Measurements from ENCODE around the gene ARHGAP15. TPM values are rescaled to one million over a fixed set of nuclear protein-coding genes. Genes with fewer than 3 reads are reported as not detected.
"Not testable (repeated sequence)": the region's sequence is repeated elsewhere in the genome, so short reads cannot be mapped to it uniquely, and the experiment has no call there.

Gene ARHGAP15
- total and polyA plus RNA-seq, 5 donors from 2014 or later: 242 to 285 (median 260) TPM

- peaks cover 15 to 56% (median 34%) of the 10 kb centered on the region in 4 donors for H3K4me1 Mint-ChIP-seq
- not testable (repeated sequence) for H3K4me3 ChIP-seq (ENCODE audit: low read depth, low read length); H3K4me1 ChIP-seq (ENCODE audit: control insufficient read depth, insufficient read depth, low read length, poor library complexity, severe bottlenecking); H3K9me3 ChIP-seq (ENCODE audit: control insufficient read depth in 2 of 2, low read length in 2 of 2); H3K27me3 ChIP-seq (ENCODE audit: control insufficient read depth, insufficient read depth, low read length); DNase-seq; H3K27me3 Mint-ChIP-seq; H3K36me3 ChIP-seq (ENCODE audit: control insufficient read depth, insufficient read depth, low read length); H3K27ac Mint-ChIP-seq; ATAC-seq (ENCODE audit: low read depth in 2 of 2); H3K27ac ChIP-seq (ENCODE audit: insufficient read depth, low read length, poor library complexity, severe bottlenecking)
- H3K4me3 Mint-ChIP-seq: peak overlapping the region in 1 of 4 donors; percentile 35
- peaks cover 0 to 11% (median 0%) of the 10 kb centered on the region in 7 donors for H3K9me3 Mint-ChIP-seq
- H3K36me3 Mint-ChIP-seq: peaks cover 33% of the 10 kb centered on the region
Observed at GRCh38 chr2:143541899-143542298, 412.7 kb downstream of the ARHGAP15 start.

GRCh38 chr2:143545059-143545948, 416.1 kb downstream of the ARHGAP15 start:
- peak overlapping the region; percentile 5 to 75 (median 67) for H3K27ac Mint-ChIP-seq
- peaks cover 23 to 45% (median 28%) of the 10 kb centered on the region in 4 donors for H3K4me1 Mint-ChIP-seq
- Histone ChIP-seq H3K4me3 (ENCODE audit: low read depth, low read length) (no peak overlapping the region), H3K27me3 (ENCODE audit: control insufficient read depth, insufficient read depth, low read length) (no peaks in the 10 kb centered on the region), H3K9me3 (ENCODE audit: control insufficient read depth in 2 of 2, low read length in 2 of 2) (no peaks in the 10 kb centered on the region), H3K27ac (ENCODE audit: insufficient read depth, low read length, poor library complexity, severe bottlenecking) (no peak overlapping the region), H3K4me1 (ENCODE audit: control insufficient read depth, insufficient read depth, low read length, poor library complexity, severe bottlenecking) (peaks cover 9% of the 10 kb centered on the region), H3K36me3 (ENCODE audit: control insufficient read depth, insufficient read depth, low read length) (no peaks in the 10 kb centered on the region)
- H3K4me3 Mint-ChIP-seq: peak overlapping the region in 2 of 4 donors; percentile 23 to 63
- H3K36me3 Mint-ChIP-seq: peaks cover 28% of the 10 kb centered on the region
- no peaks in the 10 kb centered on the region for H3K27me3 Mint-ChIP-seq
- ATAC-seq (ENCODE audit: low read depth in 2 of 2) (peak in 1 of 2 donors; percentile 52), DNase-seq (peak in 1 of 3 donors; percentile 46)
- H3K9me3 Mint-ChIP-seq: peaks cover 0 to 4% (median 0%) of the 10 kb centered on the region in 7 donors

GRCh38 chr2:143545949-143546255, 416.7 kb downstream of the ARHGAP15 start:
- no peaks in the 10 kb centered on the region for H3K27me3 ChIP-seq (ENCODE audit: control insufficient read depth, insufficient read depth, low read length)
- H3K36me3 Mint-ChIP-seq: peaks cover 22% of the 10 kb centered on the region
- H3K9me3 ChIP-seq (ENCODE audit: control insufficient read depth in 2 of 2, low read length in 2 of 2): no peaks in the 10 kb centered on the region
- H3K4me3 ChIP-seq (ENCODE audit: low read depth, low read length): no peak overlapping the region
- H3K36me3 ChIP-seq (ENCODE audit: control insufficient read depth, insufficient read depth, low read length): no peaks in the 10 kb centered on the region
- H3K9me3 Mint-ChIP-seq: peaks cover 0 to 3% (median 0%) of the 10 kb centered on the region in 7 donors
- H3K27ac ChIP-seq (ENCODE audit: insufficient read depth, low read length, poor library complexity, severe bottlenecking): no peak overlapping the region
- H3K27me3 Mint-ChIP-seq: no peaks in the 10 kb centered on the region
- no peak for ATAC-seq (ENCODE audit: low read depth in 2 of 2)
- no peak for DNase-seq
- H3K4me1 Mint-ChIP-seq: peaks cover 23 to 41% (median 28%) of the 10 kb centered on the region in 4 donors
- H3K27ac Mint-ChIP-seq: peak overlapping the region in 1 of 3 donors; percentile 67
- H3K4me3 Mint-ChIP-seq: no peak overlapping the region
- peaks cover 9% of the 10 kb centered on the region for H3K4me1 ChIP-seq (ENCODE audit: control insufficient read depth, insufficient read depth, low read length, poor library complexity, severe bottlenecking)

GRCh38 chr2:143548032-143548431, 418.8 kb downstream of the ARHGAP15 start:
- H3K9me3 Mint-ChIP-seq: no peaks in the 10 kb centered on the region

GRCh38 chr2:143550500-143550899, 421.3 kb downstream of the ARHGAP15 start:
- no peaks in the 10 kb centered on the region for H3K27me3 Mint-ChIP-seq
- no peak overlapping the region for H3K27ac ChIP-seq (ENCODE audit: insufficient read depth, low read length, poor library complexity, severe bottlenecking)
- H3K27ac Mint-ChIP-seq: no peak overlapping the region

More at GRCh38 chr2:143548032-143548431, 418.8 kb downstream of the ARHGAP15 start:
- no peak for ATAC-seq (ENCODE audit: low read depth in 2 of 2)
- Histone ChIP-seq H3K9me3 (ENCODE audit: control insufficient read depth in 2 of 2, low read length in 2 of 2) (no peaks in the 10 kb centered on the region), H3K4me1 (ENCODE audit: control insufficient read depth, insufficient read depth, low read length, poor library complexity, severe bottlenecking) (peaks cover 9% of the 10 kb centered on the region), H3K27me3 (ENCODE audit: control insufficient read depth, insufficient read depth, low read length) (no peaks in the 10 kb centered on the region), H3K27ac (ENCODE audit: insufficient read depth, low read length, poor library complexity, severe bottlenecking) (no peak overlapping the region), H3K36me3 (ENCODE audit: control insufficient read depth, insufficient read depth, low read length) (no peaks in the 10 kb centered on the region), H3K4me3 (ENCODE audit: low read depth, low read length) (no peak overlapping the region)
- DNase-seq: no peak
- H3K4me1 Mint-ChIP-seq: peaks cover 23 to 34% (median 31%) of the 10 kb centered on the region in 4 donors
- no peaks in the 10 kb centered on the region for H3K27me3 Mint-ChIP-seq
- peak overlapping the region in 2 of 3 donors; percentile 24 to 40 for H3K27ac Mint-ChIP-seq
- peaks cover 16% of the 10 kb centered on the region for H3K36me3 Mint-ChIP-seq
- H3K4me3 Mint-ChIP-seq: no peak overlapping the region

GRCh38 chr2:143551971-143552650, 422.9 kb downstream of the ARHGAP15 start:
- Mint-ChIP-seq H3K36me3 (peaks cover 23% of the 10 kb centered on the region), H3K4me1 (peaks cover 5 to 21% (median 9%) of the 10 kb centered on the region in 4 donors), H3K27me3 (no peaks in the 10 kb centered on the region), H3K4me3 (no peak overlapping the region), H3K9me3 (no peaks in the 10 kb centered on the region), H3K27ac (peak overlapping the region in 1 of 3 donors; percentile 29)
- H3K27ac ChIP-seq (ENCODE audit: insufficient read depth, low read length, poor library complexity, severe bottlenecking): no peak overlapping the region
- no peaks in the 10 kb centered on the region for H3K9me3 ChIP-seq (ENCODE audit: control insufficient read depth in 2 of 2, low read length in 2 of 2)
- H3K27me3 ChIP-seq (ENCODE audit: control insufficient read depth, insufficient read depth, low read length): no peaks in the 10 kb centered on the region
- DNase-seq (no peak), ATAC-seq (ENCODE audit: low read depth in 2 of 2) (no peak)
- no peak overlapping the region for H3K4me3 ChIP-seq (ENCODE audit: low read depth, low read length)
- peaks cover 15% of the 10 kb centered on the region for H3K36me3 ChIP-seq (ENCODE audit: control insufficient read depth, insufficient read depth, low read length)
- H3K4me1 ChIP-seq (ENCODE audit: control insufficient read depth, insufficient read depth, low read length, poor library complexity, severe bottlenecking): no peaks in the 10 kb centered on the region

More at GRCh38 chr2:143550500-143550899, 421.3 kb downstream of the ARHGAP15 start:
- no peaks in the 10 kb centered on the region for H3K9me3 Mint-ChIP-seq
- H3K36me3 Mint-ChIP-seq: peaks cover 12% of the 10 kb centered on the region
- Histone ChIP-seq H3K4me3 (ENCODE audit: low read depth, low read length) (no peak overlapping the region), H3K4me1 (ENCODE audit: control insufficient read depth, insufficient read depth, low read length, poor library complexity, severe bottlenecking) (no peaks in the 10 kb centered on the region), H3K9me3 (ENCODE audit: control insufficient read depth in 2 of 2, low read length in 2 of 2) (no peaks in the 10 kb centered on the region), H3K27me3 (ENCODE audit: control insufficient read depth, insufficient read depth, low read length) (no peaks in the 10 kb centered on the region), H3K36me3 (ENCODE audit: control insufficient read depth, insufficient read depth, low read length) (peaks cover under 1% of the 10 kb centered on the region)
- ATAC-seq (ENCODE audit: low read depth in 2 of 2): no peak
- DNase-seq: no peak
- peaks cover 4 to 18% (median 13%) of the 10 kb centered on the region in 4 donors for H3K4me1 Mint-ChIP-seq
- no peak overlapping the region for H3K4me3 Mint-ChIP-seq

- Mint-ChIP-seq H3K36me3 (peaks cover 22% of the 10 kb centered on the region), H3K4me1 (peaks cover 5 to 25% (median 10%) of the 10 kb centered on the region in 4 donors), H3K4me3 (no peak overlapping the region), H3K27ac (no peak overlapping the region), H3K9me3 (no peaks in the 10 kb centered on the region), H3K27me3 (no peaks in the 10 kb centered on the region)
- no peaks in the 10 kb centered on the region for H3K9me3 ChIP-seq (ENCODE audit: control insufficient read depth in 2 of 2, low read length in 2 of 2)
- peaks cover 27% of the 10 kb centered on the region for H3K36me3 ChIP-seq (ENCODE audit: control insufficient read depth, insufficient read depth, low read length)
- DNase-seq (peak in 1 of 3 donors; percentile 4), ATAC-seq (ENCODE audit: low read depth in 2 of 2) (no peak)
- no peak overlapping the region for H3K27ac ChIP-seq (ENCODE audit: insufficient read depth, low read length, poor library complexity, severe bottlenecking)
- H3K4me3 ChIP-seq (ENCODE audit: low read depth, low read length): no peak overlapping the region
- no peaks in the 10 kb centered on the region for H3K4me1 ChIP-seq (ENCODE audit: control insufficient read depth, insufficient read depth, low read length, poor library complexity, severe bottlenecking)
- no peaks in the 10 kb centered on the region for H3K27me3 ChIP-seq (ENCODE audit: control insufficient read depth, insufficient read depth, low read length)
Observed at GRCh38 chr2:143553261-143553660, 424.0 kb downstream of the ARHGAP15 start.

Data from CD4-positive, CD25-positive, alpha-beta regulatory T cell (primary cell).